DOHH2 (cell line): ENCODE measurements around the gene LGALS3BP.

Experiments
- H3F3A ChIP-seq: fragments of 200-600 bp; sonication (generic), shearing (Covaris generic); 2 replicates; pipeline ENCODE4 v1.6.0; 2016; ENCODE audit warnings: antibody characterized with exemption, mild to moderate bottlenecking; ENCODE audit not compliant: control insufficient read depth, insufficient read depth
- H3K27ac ChIP-seq: fragments of 200-600 bp; sonication (generic); 2 replicates; pipeline ENCODE4 v1.5.1; 2014; ENCODE audit warnings: low read depth, mild to moderate bottlenecking, low read length, moderate library complexity
- H3K27me3 ChIP-seq: fragments of 200-600 bp; sonication (generic); 2 replicates; pipeline ENCODE4 v1.6.1; 2014; ENCODE audit warnings: mild to moderate bottlenecking, low read length, mixed read lengths; ENCODE audit not compliant: control insufficient read depth
- H3K36me3 ChIP-seq: fragments of 200-600 bp; sonication (generic); 2 replicates; pipeline ENCODE4 v1.6.1; 2014; ENCODE audit warnings: mild to moderate bottlenecking, low read length, moderate library complexity, mixed read lengths; ENCODE audit not compliant: control insufficient read depth
- H3K4me1 ChIP-seq: fragments of 200-600 bp; sonication (generic); 2 replicates; pipeline ENCODE4 v1.6.1; 2014; ENCODE audit warnings: mild to moderate bottlenecking, low read length, mixed read lengths; ENCODE audit not compliant: control insufficient read depth
- H3K4me2 ChIP-seq: fragments of 200-600 bp; sonication (generic); 2 replicates; pipeline ENCODE4 v1.6.0; 2014; ENCODE audit warnings: mild to moderate bottlenecking, low read length, moderate library complexity
- H3K4me3 ChIP-seq: fragments of 200-600 bp; sonication (generic); 2 replicates; pipeline ENCODE4 v1.5.1; 2014; ENCODE audit warnings: mild to moderate bottlenecking, low read length, mixed read lengths
- H3K79me2 ChIP-seq: fragments of 200-600 bp; sonication (generic); 2 replicates; pipeline ENCODE4 v1.6.1; 2014; ENCODE audit warnings: mild to moderate bottlenecking, low read length, mixed read lengths; ENCODE audit not compliant: control insufficient read depth
- H3K9me2 ChIP-seq: fragments of 200-600 bp; sonication (generic); replicated peaks from 2 replicates; pipeline ENCODE4 v1.6.1; 2014; ENCODE audit warnings: mild to moderate bottlenecking, low read length, mixed read lengths; ENCODE audit not compliant: control insufficient read depth
- H3K9me3 ChIP-seq: fragments of 200-600 bp; sonication (generic); 2 replicates; pipeline ENCODE4 v1.6.1; 2014; ENCODE audit warnings: antibody characterized with exemption, low read length, mixed read lengths; ENCODE audit not compliant: control insufficient read depth, insufficient read depth
- H4K20me1 ChIP-seq: fragments of 200-600 bp; sonication (generic); 2 replicates; pipeline ENCODE4 v1.6.0; 2014; ENCODE audit warnings: low read depth, mild to moderate bottlenecking, antibody characterized with exemption, low read length, moderate library complexity; ENCODE audit not compliant: control insufficient read depth, insufficient read depth
- EZH2phosphoT487 ChIP-seq: fragments of 200-600 bp; sonication (generic); IDR thresholded peaks from 2 replicates; pipeline ENCODE4 v1.6.1; 2017; ENCODE audit warnings: borderline replicate concordance, mild to moderate bottlenecking, antibody characterized with exemption, low read length, moderate library complexity, mixed read lengths
- TF ChIP-seq, protein P1 (sequence below): fragments of 200-600 bp; sonication (generic); IDR thresholded peaks from one replicate; pipeline ENCODE4 v1.5.1; 2014; ENCODE audit warnings: antibody characterized with exemption, mild to moderate bottlenecking, low read depth, low read length; ENCODE audit not compliant: poor library complexity, severe bottlenecking

Gene LGALS3BP

GRCh38 chr17:78970834-78971755 lies 8.6 kb downstream of the LGALS3BP start:
- Histone ChIP-seq H3K36me3 (no peaks in the 10 kb centered on the region), H3K4me2 (no peak overlapping the region), H3K9me3 (no peaks in the 10 kb centered on the region), H4K20me1 (0 out of 2 replicates have a peak, but pooled peaks cover 3% of the 10 kb centered on the region), H3F3A (no peaks in the 10 kb centered on the region), H3K27me3 (no peaks in the 10 kb centered on the region), H3K4me1 (peaks cover 20% of the 10 kb centered on the region), H3K27ac (no peak overlapping the region), H3K9me2 (no peaks in the 10 kb centered on the region), H3K4me3 (no peak overlapping the region), H3K79me2 (no peaks in the 10 kb centered on the region)
- TF ChIP-seq EZH2phosphoT487, result no peak
- TF ChIP-seq, protein P1, sequence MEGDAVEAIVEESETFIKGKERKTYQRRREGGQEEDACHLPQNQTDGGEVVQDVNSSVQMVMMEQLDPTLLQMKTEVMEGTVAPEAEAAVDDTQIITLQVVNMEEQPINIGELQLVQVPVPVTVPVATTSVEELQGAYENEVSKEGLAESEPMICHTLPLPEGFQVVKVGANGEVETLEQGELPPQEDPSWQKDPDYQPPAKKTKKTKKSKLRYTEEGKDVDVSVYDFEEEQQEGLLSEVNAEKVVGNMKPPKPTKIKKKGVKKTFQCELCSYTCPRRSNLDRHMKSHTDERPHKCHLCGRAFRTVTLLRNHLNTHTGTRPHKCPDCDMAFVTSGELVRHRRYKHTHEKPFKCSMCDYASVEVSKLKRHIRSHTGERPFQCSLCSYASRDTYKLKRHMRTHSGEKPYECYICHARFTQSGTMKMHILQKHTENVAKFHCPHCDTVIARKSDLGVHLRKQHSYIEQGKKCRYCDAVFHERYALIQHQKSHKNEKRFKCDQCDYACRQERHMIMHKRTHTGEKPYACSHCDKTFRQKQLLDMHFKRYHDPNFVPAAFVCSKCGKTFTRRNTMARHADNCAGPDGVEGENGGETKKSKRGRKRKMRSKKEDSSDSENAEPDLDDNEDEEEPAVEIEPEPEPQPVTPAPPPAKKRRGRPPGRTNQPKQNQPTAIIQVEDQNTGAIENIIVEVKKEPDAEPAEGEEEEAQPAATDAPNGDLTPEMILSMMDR, result peak; percentile 87

- Histone ChIP-seq H3K36me3 (no peaks in the 10 kb centered on the region), H3K27ac (no peak overlapping the region), H3F3A (no peaks in the 10 kb centered on the region), H3K9me3 (no peaks in the 10 kb centered on the region), H3K27me3 (no peaks in the 10 kb centered on the region), H3K9me2 (no peaks in the 10 kb centered on the region), H3K4me2 (no peak overlapping the region), H4K20me1 (0 out of 2 replicates have a peak, but pooled peaks cover 6% of the 10 kb centered on the region), H3K4me1 (peaks cover 21% of the 10 kb centered on the region), H3K4me3 (no peak overlapping the region), H3K79me2 (no peaks in the 10 kb centered on the region)
- no peak for TF ChIP-seq EZH2phosphoT487
Measured at GRCh38 chr17:78969865-78970264, 9.9 kb downstream of the LGALS3BP start.

DNA sequence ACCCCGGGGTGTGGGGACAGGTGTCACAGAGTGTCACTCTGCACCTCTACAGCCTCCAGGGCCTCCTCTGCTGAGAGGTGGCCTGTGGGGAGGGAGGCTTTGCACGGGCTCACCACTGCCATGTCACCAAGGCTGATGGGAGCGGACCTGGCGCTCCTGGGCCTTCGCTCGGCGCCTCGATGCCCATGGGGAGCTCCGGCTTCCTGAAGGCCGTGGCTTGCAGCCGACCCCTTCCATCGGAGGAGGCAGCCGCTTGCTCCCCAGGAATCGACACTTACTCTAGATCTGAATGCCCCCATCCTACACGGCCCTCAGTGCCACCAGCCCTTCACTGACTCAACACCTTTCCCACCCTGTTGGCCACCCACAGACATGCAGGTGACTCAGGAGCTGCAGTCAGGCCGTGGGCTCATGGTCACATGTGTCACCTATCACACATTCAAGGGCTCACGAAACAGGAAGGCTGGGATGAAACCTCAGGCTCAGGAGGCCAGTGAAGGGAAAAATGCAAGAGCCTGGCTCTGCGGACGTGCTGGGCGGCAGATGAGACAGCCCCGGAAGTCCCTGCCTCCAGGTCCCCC lies 11.9 kb downstream of the LGALS3BP start:
- no peaks in the 10 kb centered on the region for H3K27me3 ChIP-seq
- H3K27ac ChIP-seq, result no peak overlapping the region
- no peaks in the 10 kb centered on the region for H3K36me3 ChIP-seq

More for the DNA sequence above, 11.9 kb downstream of the LGALS3BP start:
- Histone ChIP-seq H3K9me3 (no peaks in the 10 kb centered on the region), H3K9me2 (no peaks in the 10 kb centered on the region), H3K4me1 (peaks cover 25% of the 10 kb centered on the region), H3K4me3 (no peak overlapping the region), H4K20me1 (0 out of 2 replicates have a peak, but pooled peaks cover 4% of the 10 kb centered on the region), H3F3A (no peaks in the 10 kb centered on the region), H3K4me2 (no peak overlapping the region), H3K79me2 (no peaks in the 10 kb centered on the region)
- no peak for TF ChIP-seq EZH2phosphoT487
- TF ChIP-seq, protein P1, result no peak
